ENCODE data around the gene HPCAL1.

HPCAL1 gene

DNA sequence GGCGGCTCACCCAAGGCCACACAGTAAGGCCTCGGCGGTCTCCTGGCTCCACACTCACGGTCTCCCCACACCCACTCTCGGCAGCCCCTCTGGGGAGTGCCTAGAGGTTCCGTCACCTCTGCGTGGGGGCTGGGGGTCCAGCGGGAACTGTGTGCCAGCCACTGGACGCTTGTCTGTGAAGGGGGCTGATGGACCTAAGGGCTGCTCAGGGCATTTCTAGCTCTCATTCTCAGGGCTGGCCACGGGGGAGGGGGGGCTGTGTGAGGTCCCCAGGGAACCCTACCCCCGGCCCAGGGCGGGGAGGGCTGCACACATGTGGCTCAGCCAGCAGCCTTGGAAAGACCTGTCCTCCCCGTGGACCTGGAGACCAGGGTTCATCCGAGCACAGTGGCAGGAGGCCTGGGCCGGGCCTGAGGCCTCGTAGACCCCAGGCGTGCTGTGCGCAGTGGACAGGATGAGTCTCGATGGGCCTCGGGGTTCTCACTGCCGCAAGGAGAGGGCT is 172.6 kb downstream of the HPCAL1 start:
- DNase-seq, result no peak

DNA sequence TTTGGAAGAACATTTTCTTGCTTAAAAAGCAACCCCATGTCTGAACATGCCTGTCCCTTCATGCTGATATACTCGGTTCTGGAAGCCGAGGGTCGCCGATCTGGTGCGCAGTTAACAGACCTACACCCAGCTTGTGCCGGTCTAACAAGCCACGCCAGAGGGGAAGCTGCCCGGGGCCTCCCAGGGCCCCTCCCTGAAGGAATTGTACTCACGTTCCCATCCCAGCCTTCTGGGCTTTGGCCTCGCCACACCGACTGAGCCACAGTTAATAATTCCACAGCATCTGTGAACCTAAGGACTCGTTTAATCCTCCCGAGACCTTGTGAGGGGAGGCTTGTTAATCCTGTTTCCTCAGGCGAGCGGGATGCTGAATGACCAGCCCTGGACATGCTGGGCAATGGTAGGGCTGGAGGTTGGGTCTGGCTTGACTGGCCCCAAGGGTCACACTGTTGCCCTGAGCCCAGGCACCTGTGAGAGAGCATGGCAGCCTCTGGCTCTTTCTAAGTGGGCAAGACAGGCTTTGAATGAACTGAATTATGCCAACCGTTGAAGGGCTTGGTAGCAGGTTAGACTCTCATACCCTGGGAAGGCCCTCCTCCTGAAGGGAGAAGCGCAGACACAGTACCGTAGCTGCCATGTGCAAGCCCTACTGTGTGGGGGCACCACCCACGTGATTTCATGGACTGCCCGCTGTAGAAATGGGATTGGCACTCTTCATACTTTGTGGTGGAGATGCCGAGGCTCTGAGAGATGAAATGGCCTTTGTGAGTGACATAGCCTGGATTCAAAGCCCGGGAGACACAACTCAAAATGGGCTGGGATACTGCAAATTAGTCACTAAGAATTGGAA is 173.3 kb downstream of the HPCAL1 start:
- no peak for DNase-seq

DNA sequence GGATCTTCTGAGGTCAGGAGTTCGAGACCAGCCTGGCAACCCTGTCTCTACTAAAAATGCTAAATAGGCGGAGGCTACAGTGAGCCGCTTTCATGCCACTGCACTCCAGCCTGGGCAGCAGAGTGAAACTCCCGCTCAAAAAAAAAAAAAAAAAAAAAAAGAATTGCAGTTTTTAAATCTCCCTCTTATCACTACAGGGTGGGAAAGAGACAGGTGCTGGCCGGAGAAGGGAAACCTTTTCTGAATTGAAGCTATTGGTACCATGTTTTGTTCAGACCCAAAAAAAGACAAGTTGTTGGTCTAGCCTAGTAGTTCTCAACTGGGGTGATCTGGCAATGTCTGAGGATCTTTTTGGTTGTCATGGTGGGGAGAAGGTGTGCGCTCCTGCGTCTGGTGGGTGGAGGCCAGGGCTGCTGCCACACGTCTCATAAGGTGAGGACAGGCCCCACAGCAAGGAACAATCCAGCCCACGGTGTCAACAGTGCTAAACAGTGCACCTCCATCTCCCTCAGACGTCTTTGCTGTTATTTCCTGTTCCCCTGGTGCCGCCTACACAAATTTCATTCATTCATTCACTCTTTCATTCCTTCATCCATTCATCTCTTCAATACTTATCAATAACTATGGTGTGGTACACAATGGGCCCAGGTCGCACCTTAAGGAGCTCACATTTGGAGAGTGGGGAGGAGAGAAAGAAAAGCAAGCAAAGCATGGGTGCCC is 174.2 kb downstream of the HPCAL1 start:
- DNase-seq, result no peak
